GM21367 (cell line): ENCODE measurements around the gene DIPK1A.
A peak's percentile ranks its signal among the peaks of the same experiment; 100 is the strongest.

Experiments used
- ATAC-seq: cut with Tn5 transposase; IDR thresholded peaks from one replicate; pipeline ENCODE4 v1.9.1; 2021; ENCODE audit not compliant: unreplicated experiment

Gene DIPK1A

GRCh38 chr1:92808381-92808780 lies 152.9 kb downstream of the DIPK1A start:
- no peak for ATAC-seq

- ATAC-seq, result no peak
These were observed 156.0 kb downstream of the DIPK1A start for GRCh38 chr1:92805216-92805615.

GRCh38 chr1:92804721-92805201 lies 156.5 kb downstream of the DIPK1A start:
- ATAC-seq, result peak; percentile 38

GRCh38 chr1:92803140-92803887 lies 157.9 kb downstream of the DIPK1A start:
- ATAC-seq, result no peak

- ATAC-seq, result no peak
These were observed 163.3 kb downstream of the DIPK1A start for GRCh38 chr1:92797961-92798360.

- ATAC-seq, result no peak
These were observed 164.0 kb downstream of the DIPK1A start for GRCh38 chr1:92797297-92797696.

- ATAC-seq, result no peak
These were observed 166.1 kb downstream of the DIPK1A start for GRCh38 chr1:92795166-92795565.

GRCh38 chr1:92792340-92792782 lies 168.9 kb downstream of the DIPK1A start:
- ATAC-seq, result no peak
